ENCODE measurements around the gene TACR2.

Gene TACR2

GRCh38 chr10:69366738-69367137 is 50.0 kb downstream of the TACR2 start:
- DNase-seq = no peak

- DNase-seq = no peak
These were observed 52.3 kb downstream of the TACR2 start for GRCh38 chr10:69364232-69364940.

GRCh38 chr10:69363666-69364065 is 53.1 kb downstream of the TACR2 start:
- no peak for DNase-seq

- DNase-seq = no peak
These were observed 54.2 kb downstream of the TACR2 start for GRCh38 chr10:69362471-69362954.

GRCh38 chr10:69361303-69361614 is 55.5 kb downstream of the TACR2 start:
- DNase-seq = no peak

GRCh38 chr10:69360485-69361302 is 56.0 kb downstream of the TACR2 start:
- no peak for DNase-seq

- no peak for DNase-seq
These were observed 57.1 kb downstream of the TACR2 start for GRCh38 chr10:69359594-69359993.

GRCh38 chr10:69359148-69359547 is 57.6 kb downstream of the TACR2 start:
- DNase-seq = no peak

GRCh38 chr10:69358148-69358795 is 58.4 kb downstream of the TACR2 start:
- DNase-seq = no peak

GRCh38 chr10:69356187-69356586 is 60.5 kb downstream of the TACR2 start:
- no peak for DNase-seq

- DNase-seq = no peak
These were observed 62.6 kb downstream of the TACR2 start for GRCh38 chr10:69353977-69354635.

All from NCI-H1436 treated with DMSO at 0.1 percent for 48 hours (cell line).